ENCODE data around the gene ZNF282. TPM values are rescaled to one million over a fixed set of nuclear protein-coding genes. Genes with fewer than 3 reads are reported as not detected.

Gene ZNF282
- total RNA-seq, 1 donor from 2014 or later, result 15.0 TPM

GRCh38 chr7:149198161-149198816 lies 2.9 kb downstream of the ZNF282 start:
- Histone ChIP-seq H3K4me1 (peaks cover 41% of the 10 kb centered on the region), H3K27ac (replicated peaks) (no peak overlapping the region), H3K27me3 (ENCODE audit: low read depth) (no peaks in the 10 kb centered on the region), H3K4me3 (no peak overlapping the region), H3K36me3 (peaks cover 52% of the 10 kb centered on the region), H3K9me3 (replicated peaks) (no peaks in the 10 kb centered on the region)
- TF ChIP-seq, protein P1, sequence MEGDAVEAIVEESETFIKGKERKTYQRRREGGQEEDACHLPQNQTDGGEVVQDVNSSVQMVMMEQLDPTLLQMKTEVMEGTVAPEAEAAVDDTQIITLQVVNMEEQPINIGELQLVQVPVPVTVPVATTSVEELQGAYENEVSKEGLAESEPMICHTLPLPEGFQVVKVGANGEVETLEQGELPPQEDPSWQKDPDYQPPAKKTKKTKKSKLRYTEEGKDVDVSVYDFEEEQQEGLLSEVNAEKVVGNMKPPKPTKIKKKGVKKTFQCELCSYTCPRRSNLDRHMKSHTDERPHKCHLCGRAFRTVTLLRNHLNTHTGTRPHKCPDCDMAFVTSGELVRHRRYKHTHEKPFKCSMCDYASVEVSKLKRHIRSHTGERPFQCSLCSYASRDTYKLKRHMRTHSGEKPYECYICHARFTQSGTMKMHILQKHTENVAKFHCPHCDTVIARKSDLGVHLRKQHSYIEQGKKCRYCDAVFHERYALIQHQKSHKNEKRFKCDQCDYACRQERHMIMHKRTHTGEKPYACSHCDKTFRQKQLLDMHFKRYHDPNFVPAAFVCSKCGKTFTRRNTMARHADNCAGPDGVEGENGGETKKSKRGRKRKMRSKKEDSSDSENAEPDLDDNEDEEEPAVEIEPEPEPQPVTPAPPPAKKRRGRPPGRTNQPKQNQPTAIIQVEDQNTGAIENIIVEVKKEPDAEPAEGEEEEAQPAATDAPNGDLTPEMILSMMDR (IDR thresholded peaks at IDR 0.05; ENCODE audit: borderline replicate concordance), result no peak
- DNase-seq, result no peak
- intact Hi-C loops (cut with micrococcal nuclease), result no loop called here

- TF ChIP-seq, protein P1 (IDR thresholded peaks at IDR 0.05; ENCODE audit: borderline replicate concordance), result no peak
- intact Hi-C loops (cut with micrococcal nuclease), result no loop called here
- no peak for DNase-seq
- Histone ChIP-seq H3K27me3 (ENCODE audit: low read depth) (no peaks in the 10 kb centered on the region), H3K27ac (replicated peaks) (no peak overlapping the region), H3K4me1 (peaks cover 44% of the 10 kb centered on the region), H3K36me3 (peaks cover 63% of the 10 kb centered on the region), H3K9me3 (replicated peaks) (no peaks in the 10 kb centered on the region), H3K4me3 (no peak overlapping the region)
These were observed 4.1 kb downstream of the ZNF282 start for GRCh38 chr7:149199234-149199995.

DNA sequence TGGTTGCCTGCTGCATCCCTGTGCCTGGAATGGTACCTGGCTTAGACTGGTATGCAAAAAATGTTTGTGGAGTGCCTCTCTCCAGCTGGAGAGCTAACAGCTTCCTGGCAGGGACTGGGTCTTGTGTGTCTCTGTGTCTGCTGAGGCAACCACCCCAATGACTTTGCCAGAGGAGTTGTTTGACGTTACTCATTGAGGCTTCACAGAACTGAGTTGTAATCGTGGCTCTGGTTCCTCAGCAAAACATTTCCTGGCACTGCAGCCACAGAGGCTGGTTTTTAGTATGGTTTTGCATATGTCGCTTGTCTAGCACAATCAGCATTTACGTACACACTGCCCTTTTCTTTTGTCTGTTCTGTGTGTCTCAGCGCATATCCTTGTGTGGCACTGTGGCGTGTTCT lies 7.5 kb downstream of the ZNF282 start:
- H3K36me3 ChIP-seq, result peaks cover 93% of the 10 kb centered on the region
- H3K4me3 ChIP-seq, result no peak overlapping the region
- intact Hi-C loops (cut with micrococcal nuclease), result no loop called here
- H3K27ac ChIP-seq (replicated peaks), result peak overlapping the region; percentile 39
- TF ChIP-seq, protein P1 (IDR thresholded peaks at IDR 0.05; ENCODE audit: borderline replicate concordance), result no peak
- H3K9me3 ChIP-seq (replicated peaks), result no peaks in the 10 kb centered on the region
- DNase-seq, result no peak
- H3K4me1 ChIP-seq, result peaks cover 16% of the 10 kb centered on the region
- no peaks in the 10 kb centered on the region for H3K27me3 ChIP-seq (ENCODE audit: low read depth)

DNA sequence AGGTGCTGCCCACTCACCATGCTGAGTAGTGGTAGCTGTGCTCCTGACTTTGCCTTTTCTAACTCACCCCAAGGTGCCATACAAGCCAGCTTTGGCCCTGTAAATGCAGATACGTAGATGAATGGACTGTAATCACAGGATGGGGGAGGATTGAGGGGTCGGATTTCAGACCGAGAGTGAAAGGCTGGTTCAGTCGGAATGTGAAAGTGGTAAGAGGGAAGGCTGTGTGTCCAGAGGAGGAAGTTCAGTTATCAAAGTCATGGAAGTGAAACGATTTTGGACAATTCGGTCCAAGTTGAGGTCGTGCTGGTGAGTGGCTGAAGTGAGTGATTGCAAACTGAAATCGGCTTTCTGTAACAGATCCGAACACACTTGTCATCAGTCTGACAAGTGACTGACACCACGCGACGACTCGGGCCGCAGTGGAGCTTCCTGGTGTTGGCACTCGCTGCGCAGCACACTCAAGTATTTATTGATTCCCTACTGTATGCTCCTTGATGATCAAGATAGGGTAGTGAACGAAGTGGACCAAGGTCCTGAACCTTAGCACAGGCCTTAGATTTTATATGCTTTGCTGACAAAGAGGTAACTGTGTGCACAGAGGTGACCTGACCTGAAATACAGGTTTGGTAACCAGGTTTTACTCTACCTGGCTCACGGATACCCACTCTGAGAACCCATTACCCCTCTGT lies 10.5 kb downstream of the ZNF282 start:
- H3K4me1 ChIP-seq, result peaks cover 17% of the 10 kb centered on the region
- no peak overlapping the region for H3K27ac ChIP-seq (replicated peaks)
- TF ChIP-seq, protein P1 (IDR thresholded peaks at IDR 0.05; ENCODE audit: borderline replicate concordance), result no peak
- H3K27me3 ChIP-seq (ENCODE audit: low read depth), result no peaks in the 10 kb centered on the region
- peaks cover 95% of the 10 kb centered on the region for H3K36me3 ChIP-seq
- DNase-seq, result no peak
- no peaks in the 10 kb centered on the region for H3K9me3 ChIP-seq (replicated peaks)
- intact Hi-C loops (cut with micrococcal nuclease), result no loop called here
- no peak overlapping the region for H3K4me3 ChIP-seq

DNA sequence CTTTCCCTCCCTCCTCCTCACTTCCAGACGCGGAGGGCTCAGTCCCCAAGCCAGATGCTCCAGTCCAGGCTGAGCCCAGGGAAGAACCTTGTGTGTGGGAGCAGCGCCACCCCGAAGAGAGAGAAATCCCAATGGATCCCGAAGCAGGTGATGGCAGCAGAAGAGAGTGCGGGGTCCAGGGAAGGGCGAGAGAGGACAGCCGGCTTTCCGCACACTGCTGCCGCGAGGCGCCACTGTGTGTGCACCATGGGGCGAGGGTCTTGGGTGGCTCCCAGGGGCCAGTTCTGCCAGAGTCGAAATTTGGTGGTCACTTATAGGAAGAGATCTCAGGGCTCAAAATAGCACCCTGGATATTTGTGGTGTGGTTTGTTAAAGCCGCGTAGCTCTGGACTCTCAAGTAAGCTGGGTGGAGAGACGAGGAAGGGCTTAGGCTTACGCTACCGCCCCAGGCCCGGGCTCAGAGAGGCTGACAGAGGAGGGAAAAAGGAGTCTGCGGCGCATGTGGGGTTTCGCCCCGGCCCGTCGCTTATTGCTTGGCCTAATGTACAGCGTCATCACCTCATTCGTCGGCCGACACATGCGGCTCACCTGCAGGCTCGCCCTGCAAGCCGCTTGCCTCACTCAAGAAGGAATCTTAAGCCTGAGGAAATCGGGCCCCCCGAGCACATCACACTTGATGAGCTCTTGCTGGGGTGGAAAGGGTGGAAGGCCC lies 12.1 kb downstream of the ZNF282 start:
- TF ChIP-seq, protein P1 (IDR thresholded peaks at IDR 0.05; ENCODE audit: borderline replicate concordance), result no peak
- no peaks in the 10 kb centered on the region for H3K27me3 ChIP-seq (ENCODE audit: low read depth)
- H3K4me3 ChIP-seq, result no peak overlapping the region
- H3K27ac ChIP-seq (replicated peaks), result no peak overlapping the region
- no peak for DNase-seq
- H3K9me3 ChIP-seq (replicated peaks), result no peaks in the 10 kb centered on the region
- peaks cover 15% of the 10 kb centered on the region for H3K4me1 ChIP-seq
- intact Hi-C loops (cut with micrococcal nuclease), result no loop called here
- peaks cover 95% of the 10 kb centered on the region for H3K36me3 ChIP-seq
